ENCODE results near the gene FIBCD1.
A peak's percentile ranks its signal among the peaks of the same experiment; 100 is the strongest.

The FIBCD1 gene

GRCh38 chr9:130874783-130875182 is 64.3 kb downstream of the FIBCD1 start:
- DNase-seq = no peak

- no peak for DNase-seq
Measured at GRCh38 chr9:130873966-130874365, 65.1 kb downstream of the FIBCD1 start.

GRCh38 chr9:130872912-130873503 is 66.0 kb downstream of the FIBCD1 start:
- no peak for DNase-seq

GRCh38 chr9:130872508-130872907 is 66.5 kb downstream of the FIBCD1 start:
- DNase-seq = no peak

- DNase-seq = no peak
Measured at GRCh38 chr9:130872093-130872492, 67.0 kb downstream of the FIBCD1 start.

- DNase-seq = no peak
Measured at GRCh38 chr9:130871395-130872062, 67.5 kb downstream of the FIBCD1 start.

- no peak for DNase-seq
Measured at GRCh38 chr9:130870491-130871381, 68.3 kb downstream of the FIBCD1 start.

GRCh38 chr9:130869250-130869649 is 69.8 kb downstream of the FIBCD1 start:
- DNase-seq = no peak

- DNase-seq = no peak
Measured at GRCh38 chr9:130868230-130868629, 70.8 kb downstream of the FIBCD1 start.

GRCh38 chr9:130867556-130867955 is 71.5 kb downstream of the FIBCD1 start:
- DNase-seq = no peak

GRCh38 chr9:130866474-130866965 is 72.5 kb downstream of the FIBCD1 start:
- peak in 4 of 5 experiments; percentile 6 to 51 (median 30) for DNase-seq

GRCh38 chr9:130865921-130866320 is 73.1 kb downstream of the FIBCD1 start:
- no peak for DNase-seq

- DNase-seq = no peak
Measured at GRCh38 chr9:130864541-130864940, 74.5 kb downstream of the FIBCD1 start.

GRCh38 chr9:130862747-130863146 is 76.3 kb downstream of the FIBCD1 start:
- DNase-seq = no peak

- DNase-seq = no peak
Measured at GRCh38 chr9:130862217-130862616, 76.8 kb downstream of the FIBCD1 start.

GRCh38 chr9:130861372-130862180 is 77.5 kb downstream of the FIBCD1 start:
- DNase-seq = no peak

GRCh38 chr9:130860458-130861316 is 78.4 kb downstream of the FIBCD1 start:
- no peak for DNase-seq

- DNase-seq = no peak
Measured at GRCh38 chr9:130858739-130859705, 80.0 kb downstream of the FIBCD1 start.

- no peak for DNase-seq
Measured at GRCh38 chr9:130857864-130858738, 80.9 kb downstream of the FIBCD1 start.
